ENCODE data around the gene GAP43.

The GAP43 gene

DNA sequence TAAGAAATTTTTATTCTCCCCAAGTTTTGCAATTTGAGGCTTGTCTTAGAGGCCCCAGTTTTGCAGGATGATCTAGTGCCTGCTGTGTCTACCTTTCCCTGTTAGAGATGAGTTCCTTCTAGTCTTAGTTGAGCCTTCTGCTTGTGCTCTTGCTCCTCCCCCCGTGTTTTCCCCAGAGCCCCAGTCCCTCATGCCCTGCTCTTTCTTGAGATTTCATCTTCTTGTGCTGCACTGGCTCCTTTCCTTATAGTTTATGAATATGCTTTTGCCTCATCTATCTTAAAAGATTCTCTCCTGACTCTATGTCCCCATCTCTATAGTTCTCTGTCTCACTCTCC is 4.7 kb downstream of the GAP43 start:
- H3K27me3 ChIP-seq (ENCODE audit: control insufficient read depth in 1 of 2, insufficient read depth in 2 of 2, low read length in 2 of 2) = peaks cover 12 to 19% of the 10 kb centered on the region in 2 donors

DNA sequence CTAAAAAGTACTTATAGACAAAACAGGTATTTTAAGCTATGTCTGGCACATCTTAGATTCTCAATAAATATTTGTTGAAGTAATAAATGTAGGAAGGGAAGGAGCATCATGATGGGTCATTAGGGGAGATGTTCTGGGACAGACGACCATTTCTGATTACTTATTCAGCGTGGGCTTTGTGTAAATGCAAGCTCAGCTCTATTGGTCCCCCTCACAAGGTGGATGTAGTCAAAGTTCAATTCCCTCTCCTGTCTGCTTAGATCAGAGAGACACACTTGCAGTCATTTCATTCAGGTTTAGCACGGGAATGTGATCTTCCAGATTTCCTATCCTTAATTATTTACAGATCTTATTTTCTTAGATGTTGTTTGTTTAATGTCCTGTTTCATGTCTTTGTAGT is 7.5 kb downstream of the GAP43 start:
- no peaks in the 10 kb centered on the region for H3K9me3 ChIP-seq (ENCODE audit: control insufficient read depth in 2 of 2, low read length in 2 of 2)
- no peak overlapping the region for H3K4me3 ChIP-seq (ENCODE audit: low read length in 2 of 2)
- H3K27ac ChIP-seq (ENCODE audit: low read length) = no peak overlapping the region
- no peak overlapping the region for H3K9ac ChIP-seq (ENCODE audit: low read length in 2 of 2)
- H3K27me3 ChIP-seq (ENCODE audit: control insufficient read depth in 1 of 2, insufficient read depth in 2 of 2, low read length in 2 of 2) = peaks cover 7 to 10% of the 10 kb centered on the region in 2 donors
- H3K36me3 ChIP-seq (ENCODE audit: control insufficient read depth in 2 of 2, insufficient read depth in 2 of 2, low read length in 2 of 2) = no peaks in the 10 kb centered on the region
- H3K4me1 ChIP-seq (ENCODE audit: control insufficient read depth, insufficient read depth, low read length) = no peaks in the 10 kb centered on the region

More for the DNA sequence above, 4.7 kb downstream of the GAP43 start:
- H3K4me3 ChIP-seq (ENCODE audit: low read length in 2 of 2) = no peak overlapping the region
- no peaks in the 10 kb centered on the region for H3K9me3 ChIP-seq (ENCODE audit: control insufficient read depth in 2 of 2, low read length in 2 of 2)
- no peak overlapping the region for H3K9ac ChIP-seq (ENCODE audit: low read length in 2 of 2)
- peaks cover 9% of the 10 kb centered on the region for H3K4me1 ChIP-seq (ENCODE audit: control insufficient read depth, insufficient read depth, low read length)
- H3K36me3 ChIP-seq (ENCODE audit: control insufficient read depth in 2 of 2, insufficient read depth in 2 of 2, low read length in 2 of 2) = no peaks in the 10 kb centered on the region
- no peak overlapping the region for H3K27ac ChIP-seq (ENCODE audit: low read length)

DNA sequence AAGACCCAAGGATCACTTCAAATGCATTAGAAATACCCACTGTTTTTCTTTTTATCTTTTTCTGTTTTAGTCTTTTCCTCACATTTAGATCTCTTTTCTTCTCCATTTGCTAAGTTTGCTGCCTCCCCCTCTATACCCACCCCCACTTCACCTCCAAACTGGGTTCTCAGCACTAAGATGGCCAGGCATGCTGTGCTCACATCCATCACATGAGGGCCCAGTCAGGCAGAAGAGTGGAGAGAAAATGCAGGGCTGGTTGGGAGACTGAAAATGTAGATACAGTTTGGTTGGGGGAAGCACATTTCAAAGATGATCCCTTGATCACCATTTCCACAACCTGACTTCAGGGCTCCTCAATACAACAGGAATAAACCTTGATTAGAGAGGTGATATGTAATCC is 8.7 kb downstream of the GAP43 start:
- H3K27ac ChIP-seq (ENCODE audit: low read length) = no peak overlapping the region
- no peaks in the 10 kb centered on the region for H3K9me3 ChIP-seq (ENCODE audit: control insufficient read depth in 2 of 2, low read length in 2 of 2)
- H3K4me3 ChIP-seq (ENCODE audit: low read length in 2 of 2) = no peak overlapping the region
- peaks cover 4 to 7% of the 10 kb centered on the region in 2 donors for H3K27me3 ChIP-seq (ENCODE audit: control insufficient read depth in 1 of 2, insufficient read depth in 2 of 2, low read length in 2 of 2)
- no peaks in the 10 kb centered on the region for H3K4me1 ChIP-seq (ENCODE audit: control insufficient read depth, insufficient read depth, low read length)
- H3K9ac ChIP-seq (ENCODE audit: low read length in 2 of 2) = no peak overlapping the region
- H3K36me3 ChIP-seq (ENCODE audit: control insufficient read depth in 2 of 2, insufficient read depth in 2 of 2, low read length in 2 of 2) = no peaks in the 10 kb centered on the region

DNA sequence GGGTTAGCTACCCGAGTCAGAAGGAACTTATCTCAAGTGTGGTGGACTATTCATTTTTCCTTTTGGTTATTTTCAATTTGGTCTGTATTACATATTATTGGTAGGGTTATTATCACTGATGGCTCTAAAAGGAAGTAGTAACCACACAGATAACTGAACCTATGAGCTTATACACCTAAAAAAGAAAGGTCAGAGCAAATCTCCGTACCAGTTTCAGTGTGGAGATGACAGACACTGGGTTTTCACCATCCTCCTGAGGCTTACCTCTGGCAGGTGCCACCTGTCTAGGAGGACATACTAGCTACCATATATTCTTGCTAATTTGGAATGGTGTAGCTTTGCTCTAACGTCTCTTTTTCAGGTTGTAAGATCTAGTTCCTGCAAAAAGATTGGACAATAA is 10.2 kb downstream of the GAP43 start:
- H3K4me3 ChIP-seq (ENCODE audit: low read length in 2 of 2) = no peak overlapping the region
- H3K9me3 ChIP-seq (ENCODE audit: control insufficient read depth in 2 of 2, low read length in 2 of 2) = no peaks in the 10 kb centered on the region
- H3K9ac ChIP-seq (ENCODE audit: low read length in 2 of 2) = no peak overlapping the region
- no peaks in the 10 kb centered on the region for H3K36me3 ChIP-seq (ENCODE audit: control insufficient read depth in 2 of 2, insufficient read depth in 2 of 2, low read length in 2 of 2)
- H3K27me3 ChIP-seq (ENCODE audit: control insufficient read depth in 1 of 2, insufficient read depth in 2 of 2, low read length in 2 of 2) = peaks cover 0 to 2% of the 10 kb centered on the region in 2 donors
- H3K4me1 ChIP-seq (ENCODE audit: control insufficient read depth, insufficient read depth, low read length) = no peaks in the 10 kb centered on the region
- no peak overlapping the region for H3K27ac ChIP-seq (ENCODE audit: low read length)

DNA sequence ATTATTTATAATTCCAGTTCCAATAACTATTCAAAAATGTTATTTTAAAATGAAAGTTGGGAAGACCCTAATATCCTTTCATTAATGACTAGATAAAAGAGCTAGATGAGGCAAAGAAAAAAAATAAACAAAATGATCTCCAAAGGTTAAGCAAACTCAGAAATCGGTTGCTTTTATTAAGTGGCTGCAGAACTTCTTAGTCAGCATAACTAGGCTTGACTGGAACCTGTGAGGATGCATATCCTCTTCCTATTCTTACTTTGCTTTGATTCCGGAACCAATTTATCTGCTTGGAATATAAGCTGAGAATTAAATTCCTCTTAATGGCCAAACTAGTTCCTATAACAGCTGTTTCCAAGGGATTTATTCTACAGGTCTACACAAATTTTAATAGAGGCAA is 10.7 kb downstream of the GAP43 start:
- Histone ChIP-seq H3K4me3 (ENCODE audit: low read length in 2 of 2) (no peak overlapping the region), H3K9ac (ENCODE audit: low read length in 2 of 2) (no peak overlapping the region), H3K9me3 (ENCODE audit: control insufficient read depth in 2 of 2, low read length in 2 of 2) (no peaks in the 10 kb centered on the region), H3K27me3 (ENCODE audit: control insufficient read depth in 1 of 2, insufficient read depth in 2 of 2, low read length in 2 of 2) (no peaks in the 10 kb centered on the region), H3K4me1 (ENCODE audit: control insufficient read depth, insufficient read depth, low read length) (no peaks in the 10 kb centered on the region), H3K36me3 (ENCODE audit: control insufficient read depth in 2 of 2, insufficient read depth in 2 of 2, low read length in 2 of 2) (no peaks in the 10 kb centered on the region), H3K27ac (ENCODE audit: low read length) (no peak overlapping the region)

DNA sequence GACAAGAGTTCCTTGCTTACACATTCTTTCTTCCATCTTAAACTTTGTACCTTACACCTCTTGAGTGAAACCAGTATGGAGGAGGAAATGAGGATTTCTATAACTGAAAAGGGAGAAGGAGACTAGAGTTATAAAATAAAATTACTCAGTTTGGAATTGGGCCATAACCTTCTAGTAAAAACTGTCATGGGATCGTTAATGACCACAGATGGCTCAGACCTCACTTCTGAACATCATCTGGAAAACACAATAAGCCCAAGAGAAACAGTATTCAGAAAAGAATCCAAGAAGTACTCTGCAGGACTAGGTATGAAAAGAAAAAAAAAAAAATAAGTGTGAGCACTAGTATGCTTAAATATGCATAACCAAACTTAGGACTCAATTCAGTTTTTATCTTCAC is 12.1 kb downstream of the GAP43 start:
- no peaks in the 10 kb centered on the region for H3K4me1 ChIP-seq (ENCODE audit: control insufficient read depth, insufficient read depth, low read length)

DNA sequence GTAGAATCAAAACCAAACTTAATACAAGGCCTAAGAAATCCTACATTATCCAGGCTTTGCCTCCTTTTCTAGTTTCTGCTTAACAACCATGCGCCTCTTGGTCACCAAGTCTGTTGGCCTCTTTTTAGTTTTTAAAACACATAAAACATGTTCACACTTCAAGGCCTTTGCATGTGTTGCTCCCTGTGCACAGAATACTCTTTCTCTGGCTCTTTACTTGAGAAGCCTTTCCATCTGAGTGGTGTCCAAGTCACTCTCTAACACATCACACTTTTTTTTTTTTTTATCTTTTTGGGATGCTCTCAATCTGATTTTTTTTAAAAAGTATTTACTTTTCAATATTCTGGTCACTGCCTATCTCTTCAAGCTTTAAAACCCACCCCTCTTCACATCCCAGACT is 14.9 kb downstream of the GAP43 start:
- Histone ChIP-seq H3K27me3 (ENCODE audit: control insufficient read depth in 1 of 2, insufficient read depth in 2 of 2, low read length in 2 of 2) (no peaks in the 10 kb centered on the region), H3K27ac (ENCODE audit: low read length) (no peak overlapping the region), H3K36me3 (ENCODE audit: control insufficient read depth in 2 of 2, insufficient read depth in 2 of 2, low read length in 2 of 2) (no peaks in the 10 kb centered on the region), H3K9me3 (ENCODE audit: control insufficient read depth in 2 of 2, low read length in 2 of 2) (no peaks in the 10 kb centered on the region), H3K4me3 (ENCODE audit: low read length in 2 of 2) (no peak overlapping the region), H3K4me1 (ENCODE audit: control insufficient read depth, insufficient read depth, low read length) (no peaks in the 10 kb centered on the region), H3K9ac (ENCODE audit: low read length in 2 of 2) (no peak overlapping the region)

More for the DNA sequence above, 12.1 kb downstream of the GAP43 start:
- H3K4me3 ChIP-seq (ENCODE audit: low read length in 2 of 2) = no peak overlapping the region
- no peaks in the 10 kb centered on the region for H3K27me3 ChIP-seq (ENCODE audit: control insufficient read depth in 1 of 2, insufficient read depth in 2 of 2, low read length in 2 of 2)
- H3K9ac ChIP-seq (ENCODE audit: low read length in 2 of 2) = no peak overlapping the region
- no peaks in the 10 kb centered on the region for H3K9me3 ChIP-seq (ENCODE audit: control insufficient read depth in 2 of 2, low read length in 2 of 2)
- no peaks in the 10 kb centered on the region for H3K36me3 ChIP-seq (ENCODE audit: control insufficient read depth in 2 of 2, insufficient read depth in 2 of 2, low read length in 2 of 2)
- no peak overlapping the region for H3K27ac ChIP-seq (ENCODE audit: low read length)

DNA sequence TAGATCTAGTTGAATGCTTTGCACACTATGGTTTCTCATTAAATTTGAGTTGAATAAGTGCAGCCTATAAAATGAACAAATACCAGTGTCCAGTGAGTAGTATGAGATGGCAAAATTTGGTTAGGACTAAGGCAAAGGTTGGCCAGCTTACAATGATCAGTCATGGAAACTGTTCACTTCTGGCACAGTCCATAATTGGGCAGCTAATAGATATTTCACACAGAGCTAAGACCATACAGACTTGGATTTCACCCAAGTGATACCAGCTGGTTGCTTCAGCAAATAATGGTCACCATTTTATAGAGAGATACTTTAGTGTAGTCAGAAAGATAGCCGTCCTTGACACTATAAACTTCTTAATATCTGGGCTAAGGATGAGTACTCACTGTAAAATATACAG is 15.7 kb downstream of the GAP43 start:
- no peaks in the 10 kb centered on the region for H3K9me3 ChIP-seq (ENCODE audit: control insufficient read depth in 2 of 2, low read length in 2 of 2)
- no peak overlapping the region for H3K4me3 ChIP-seq (ENCODE audit: low read length in 2 of 2)
- no peak overlapping the region for H3K9ac ChIP-seq (ENCODE audit: low read length in 2 of 2)
- no peaks in the 10 kb centered on the region for H3K27me3 ChIP-seq (ENCODE audit: control insufficient read depth in 1 of 2, insufficient read depth in 2 of 2, low read length in 2 of 2)
- H3K27ac ChIP-seq (ENCODE audit: low read length) = no peak overlapping the region
- no peaks in the 10 kb centered on the region for H3K36me3 ChIP-seq (ENCODE audit: control insufficient read depth in 2 of 2, insufficient read depth in 2 of 2, low read length in 2 of 2)
- H3K4me1 ChIP-seq (ENCODE audit: control insufficient read depth, insufficient read depth, low read length) = no peaks in the 10 kb centered on the region

DNA sequence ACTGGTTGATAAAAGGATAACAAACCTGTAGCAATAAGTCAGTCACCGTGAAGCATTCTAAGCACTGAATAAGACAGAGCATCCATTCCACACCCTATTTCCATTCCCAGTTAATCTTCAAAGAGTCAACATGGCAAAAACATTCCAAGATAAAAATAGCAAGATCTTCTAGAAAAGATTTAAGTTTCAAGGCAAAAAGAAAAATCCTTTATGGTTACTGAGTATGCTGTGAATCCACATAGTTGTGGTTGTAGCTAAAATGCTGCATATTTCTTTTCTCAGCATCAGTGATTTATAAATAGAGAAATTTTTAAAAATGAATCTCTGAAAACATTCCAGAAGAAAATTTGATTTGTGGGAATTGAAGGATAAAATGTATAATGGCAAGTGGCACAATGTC is 21.1 kb downstream of the GAP43 start:
- Histone ChIP-seq H3K27me3 (ENCODE audit: control insufficient read depth in 1 of 2, insufficient read depth in 2 of 2, low read length in 2 of 2) (no peaks in the 10 kb centered on the region), H3K4me1 (ENCODE audit: control insufficient read depth, insufficient read depth, low read length) (no peaks in the 10 kb centered on the region), H3K4me3 (ENCODE audit: low read length in 2 of 2) (no peak overlapping the region), H3K36me3 (ENCODE audit: control insufficient read depth in 2 of 2, insufficient read depth in 2 of 2, low read length in 2 of 2) (no peaks in the 10 kb centered on the region), H3K9ac (ENCODE audit: low read length in 2 of 2) (no peak overlapping the region), H3K9me3 (ENCODE audit: control insufficient read depth in 2 of 2, low read length in 2 of 2) (no peaks in the 10 kb centered on the region), H3K27ac (ENCODE audit: low read length) (no peak overlapping the region)

DNA sequence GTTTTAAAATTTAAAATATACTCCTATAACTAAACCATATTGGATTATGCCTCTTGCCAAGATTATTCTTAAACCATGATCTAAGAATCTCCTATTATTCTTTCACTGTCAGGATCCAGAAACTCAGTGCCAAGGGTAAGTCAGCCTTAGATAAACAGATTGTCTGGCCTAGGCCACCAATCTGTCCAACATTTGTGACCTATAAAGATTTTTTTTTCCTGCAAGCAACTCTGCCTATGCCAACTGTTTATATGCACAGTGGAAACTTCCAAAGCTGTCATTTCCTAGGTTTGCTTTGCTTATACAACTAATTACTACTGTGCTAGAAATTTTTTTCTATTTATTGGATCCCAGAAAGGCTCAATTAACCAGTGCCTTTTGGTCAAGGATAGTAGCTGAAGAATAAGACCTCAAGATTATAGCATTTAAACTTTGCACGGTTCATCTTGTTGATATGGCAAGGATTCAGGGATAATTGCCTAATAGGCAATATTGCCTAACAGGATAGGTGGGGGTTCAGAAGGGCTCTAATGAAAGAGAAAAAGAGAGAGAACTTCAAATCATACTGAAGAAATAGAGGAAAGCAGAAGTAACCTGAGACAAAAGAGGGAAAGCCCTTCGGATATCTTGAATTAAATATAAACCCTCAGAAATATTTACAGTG is 22.8 kb downstream of the GAP43 start:
- H3K27me3 ChIP-seq (ENCODE audit: control insufficient read depth in 1 of 2, insufficient read depth in 2 of 2, low read length in 2 of 2) = no peaks in the 10 kb centered on the region
- H3K27ac ChIP-seq (ENCODE audit: low read length) = no peak overlapping the region
- no peak overlapping the region for H3K4me3 ChIP-seq (ENCODE audit: low read length in 2 of 2)
- H3K9me3 ChIP-seq (ENCODE audit: control insufficient read depth in 2 of 2, low read length in 2 of 2) = no peaks in the 10 kb centered on the region
- no peak overlapping the region for H3K9ac ChIP-seq (ENCODE audit: low read length in 2 of 2)
- no peaks in the 10 kb centered on the region for H3K4me1 ChIP-seq (ENCODE audit: control insufficient read depth, insufficient read depth, low read length)
- no peaks in the 10 kb centered on the region for H3K36me3 ChIP-seq (ENCODE audit: control insufficient read depth in 2 of 2, insufficient read depth in 2 of 2, low read length in 2 of 2)

DNA sequence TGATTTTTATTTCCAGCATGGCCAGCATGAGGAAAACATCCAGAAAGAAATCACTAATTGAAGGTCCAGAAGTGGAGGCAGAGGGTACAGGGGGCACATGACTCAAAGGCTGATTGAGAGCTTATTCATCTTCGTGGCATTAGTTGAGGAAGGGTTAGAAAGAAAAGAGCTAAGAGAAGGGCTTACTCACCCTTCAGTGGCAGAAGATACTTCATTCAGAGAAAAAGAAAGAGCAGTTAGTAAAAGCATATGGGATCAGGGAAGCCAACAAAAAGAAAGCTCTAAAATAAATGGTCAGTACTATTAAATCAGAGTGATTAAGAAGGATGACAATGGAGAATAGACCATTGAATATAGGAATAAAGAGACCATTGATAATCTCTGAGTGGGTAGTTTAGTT is 25.2 kb downstream of the GAP43 start:
- no peak overlapping the region for H3K4me3 ChIP-seq (ENCODE audit: low read length in 2 of 2)
- no peak overlapping the region for H3K27ac ChIP-seq (ENCODE audit: low read length)
- no peaks in the 10 kb centered on the region for H3K9me3 ChIP-seq (ENCODE audit: control insufficient read depth in 2 of 2, low read length in 2 of 2)
- no peaks in the 10 kb centered on the region for H3K4me1 ChIP-seq (ENCODE audit: control insufficient read depth, insufficient read depth, low read length)
- H3K27me3 ChIP-seq (ENCODE audit: control insufficient read depth in 1 of 2, insufficient read depth in 2 of 2, low read length in 2 of 2) = no peaks in the 10 kb centered on the region
- H3K9ac ChIP-seq (ENCODE audit: low read length in 2 of 2) = no peak overlapping the region
- no peaks in the 10 kb centered on the region for H3K36me3 ChIP-seq (ENCODE audit: control insufficient read depth in 2 of 2, insufficient read depth in 2 of 2, low read length in 2 of 2)
